HG02610 (cell line): ENCODE measurements around the gene OLIG3.

Source experiments
- ATAC-seq: cut with Tn5 transposase; IDR thresholded peaks from one replicate; pipeline ENCODE4 v1.9.1; 2021; ENCODE audit warnings: mild to moderate bottlenecking, moderate library complexity; ENCODE audit not compliant: unreplicated experiment

The OLIG3 gene

DNA sequence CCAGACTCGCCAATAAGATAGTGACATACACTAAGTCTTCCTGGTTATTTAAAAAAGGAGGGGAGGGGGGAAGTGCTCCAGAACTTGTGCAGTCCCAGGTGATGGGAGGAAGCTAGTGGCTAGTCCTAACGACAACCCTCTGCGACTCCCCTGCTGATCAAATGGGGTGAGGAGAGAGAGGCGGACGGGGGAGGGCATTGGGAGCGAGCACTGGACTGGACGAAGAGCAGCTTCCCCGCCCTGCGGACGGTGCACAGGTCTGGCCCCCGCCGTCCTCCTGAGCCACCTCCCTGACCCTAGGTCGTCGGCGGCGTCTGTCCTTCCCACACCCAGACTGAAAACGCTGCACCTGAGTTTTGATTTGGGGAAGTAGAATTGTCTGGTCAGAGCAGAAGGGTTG lies 2.2 kb upstream of the OLIG3 start:
- no peak for ATAC-seq

DNA sequence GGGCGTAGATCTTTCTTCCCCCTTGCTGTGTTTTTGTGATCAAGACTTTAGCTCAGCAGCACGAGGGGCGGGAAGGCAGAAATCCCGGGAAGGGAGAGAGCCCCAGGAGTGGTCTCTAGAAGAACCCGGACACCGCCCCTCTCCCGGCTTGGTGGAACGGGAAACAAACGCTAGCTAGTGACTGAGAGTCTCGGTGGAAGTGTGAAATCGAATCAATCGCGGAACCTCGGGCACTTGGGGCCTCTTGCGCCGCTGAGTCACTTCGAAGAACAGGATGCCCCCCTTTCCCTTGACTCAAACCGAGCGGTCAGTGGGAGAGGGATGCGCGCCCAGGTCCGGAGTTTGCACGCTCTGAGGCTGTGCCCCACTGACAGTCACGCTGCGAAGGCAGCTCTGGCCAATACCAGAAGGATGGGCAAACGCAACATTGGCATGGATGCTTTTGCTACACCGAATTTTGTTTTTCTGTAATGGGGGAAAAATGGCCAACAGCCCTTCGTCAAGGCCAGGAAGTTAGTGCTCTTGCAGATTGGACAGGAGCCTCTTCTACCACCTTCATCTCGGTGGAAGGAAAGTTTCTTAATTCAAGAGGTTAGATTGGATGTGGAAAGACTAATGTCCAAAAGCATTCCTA lies 1.6 kb upstream of the OLIG3 start:
- no peak for ATAC-seq

DNA sequence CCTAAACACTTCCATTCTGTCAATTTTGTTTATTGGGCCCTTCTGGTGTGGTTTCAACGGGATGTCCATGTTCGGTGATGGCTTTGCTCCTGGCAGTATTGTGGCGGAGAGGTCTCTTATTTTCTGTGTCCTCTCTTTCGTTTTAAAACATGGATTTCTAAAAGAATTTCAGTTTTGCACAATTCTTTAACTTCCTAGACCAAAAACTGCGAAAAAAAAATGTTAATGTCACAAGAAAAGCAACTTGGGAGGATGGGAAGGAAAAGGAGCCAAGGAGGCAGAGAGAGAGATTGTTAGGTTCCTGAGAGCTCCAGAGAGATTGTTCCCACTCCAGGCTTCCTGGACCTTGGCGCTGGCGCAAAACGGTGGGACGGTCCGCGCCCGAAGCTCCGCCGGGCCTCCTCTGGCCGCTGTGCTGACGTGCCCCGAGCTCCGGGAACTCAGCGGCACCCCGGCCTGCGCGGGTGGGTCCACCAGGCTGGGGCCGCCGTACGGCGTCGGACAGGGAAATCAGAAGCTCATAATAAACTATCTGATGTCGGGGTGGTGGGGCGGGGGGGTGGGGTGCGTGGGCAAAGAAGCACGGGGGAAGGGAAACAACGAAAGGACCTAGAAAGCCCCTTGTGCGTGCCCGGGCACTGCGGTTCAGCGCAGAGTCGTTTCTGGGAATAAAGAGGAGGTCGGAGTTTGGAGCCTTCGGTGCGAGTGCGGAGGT lies 951 bp upstream of the OLIG3 start:
- ATAC-seq = no peak

DNA sequence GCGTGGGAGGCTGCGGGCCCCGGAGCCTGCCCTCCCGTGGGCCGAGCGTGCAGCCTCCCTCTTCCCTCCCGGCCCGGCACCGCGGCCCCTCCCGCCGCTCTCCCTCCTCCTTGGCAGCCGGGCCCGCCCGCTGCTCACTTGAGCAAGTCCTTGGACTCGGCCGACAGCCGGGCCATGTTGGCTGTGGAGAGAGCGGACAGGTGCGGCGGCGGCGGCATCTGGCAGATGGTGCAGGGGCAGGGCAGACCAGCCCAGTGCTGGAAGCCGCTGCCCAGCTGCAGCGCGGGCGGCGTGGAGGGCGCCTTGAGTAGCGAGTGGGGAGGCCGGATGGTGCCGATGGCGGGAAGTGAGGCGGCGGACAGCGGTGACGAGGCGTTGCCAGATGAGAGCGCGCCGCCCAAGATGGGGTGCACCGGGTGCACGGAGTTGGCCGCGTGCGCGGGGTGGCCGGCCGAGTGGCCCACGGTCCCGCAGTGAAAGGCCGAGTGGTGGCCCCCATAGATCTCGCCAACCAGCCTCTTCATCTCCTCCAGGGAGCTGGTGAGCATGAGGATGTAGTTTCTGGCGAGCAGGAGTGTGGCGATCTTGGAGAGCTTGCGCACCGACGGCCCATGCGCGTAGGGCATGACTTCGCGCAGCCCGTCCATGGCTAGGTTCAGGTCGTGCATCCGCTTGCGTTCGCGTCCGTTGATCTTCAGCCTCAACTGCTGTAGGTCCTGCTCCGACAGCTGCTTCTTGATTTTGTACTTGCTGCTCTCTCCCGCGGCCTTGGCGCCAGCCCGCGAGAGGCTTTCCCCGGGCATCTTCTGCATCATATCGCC lies 766 bp downstream of the OLIG3 start:
- ATAC-seq = no peak

DNA sequence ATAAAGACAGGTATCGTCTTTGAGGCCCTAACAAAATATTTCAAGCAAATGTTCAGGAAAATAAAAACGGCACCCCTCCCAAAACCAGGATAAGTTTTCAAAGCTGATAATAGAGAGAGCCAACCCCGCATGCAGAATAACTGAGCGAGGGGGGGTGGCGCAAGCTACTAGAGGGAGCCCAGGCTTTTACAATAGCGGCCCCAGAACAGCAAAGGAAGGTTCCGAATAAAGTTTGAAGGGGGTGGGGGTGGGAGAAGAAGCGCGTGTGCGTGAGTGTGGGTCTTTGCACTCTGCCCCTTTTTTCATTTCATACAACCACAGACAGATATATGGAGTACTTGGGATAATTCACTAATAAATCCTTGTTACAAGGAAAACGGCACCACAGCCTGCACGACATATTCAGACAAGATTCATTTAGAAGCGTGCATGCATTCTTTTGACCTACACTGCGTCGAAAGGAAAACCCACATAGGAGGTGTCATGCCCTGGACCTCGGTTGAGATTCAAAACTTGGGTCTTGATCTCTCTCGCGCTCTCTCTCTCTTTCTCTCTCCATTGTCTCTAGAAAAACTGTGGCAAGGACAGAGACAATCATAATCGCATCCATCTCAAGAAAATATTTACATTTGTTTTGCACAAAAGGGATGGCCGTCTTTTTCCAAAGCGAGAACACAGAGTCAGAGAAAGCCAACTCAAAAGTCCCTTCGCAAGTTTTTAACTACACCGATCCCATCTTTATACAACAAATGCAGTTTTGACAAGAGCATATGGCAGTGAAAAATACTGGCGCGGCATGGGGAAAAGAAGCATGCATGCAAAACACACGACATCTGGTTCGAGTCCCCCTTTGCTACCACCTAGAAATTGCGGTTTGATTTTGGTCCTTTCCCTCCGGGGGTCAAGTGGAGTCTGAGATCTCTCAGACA lies 1.6 kb downstream of the OLIG3 start:
- no peak for ATAC-seq

DNA sequence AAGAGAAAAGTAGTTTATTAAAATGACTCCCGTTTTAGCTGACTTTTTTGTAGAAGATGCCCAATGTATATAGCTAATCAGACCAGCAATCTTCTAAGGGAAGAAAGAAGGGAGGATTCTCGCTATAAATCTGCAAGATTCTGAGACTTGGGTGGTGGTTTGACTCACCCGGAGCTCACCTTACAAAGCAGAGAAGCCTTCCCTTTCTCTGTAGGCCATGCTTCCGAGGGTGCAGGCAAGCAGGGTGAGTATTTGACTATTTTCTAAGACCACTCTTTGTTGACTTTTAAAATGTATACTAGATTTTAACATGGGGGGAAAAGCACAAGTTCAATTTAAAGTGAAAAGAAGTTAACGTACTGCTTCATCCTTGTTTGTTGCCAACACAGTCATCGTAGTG lies 2.7 kb downstream of the OLIG3 start:
- ATAC-seq = no peak

DNA sequence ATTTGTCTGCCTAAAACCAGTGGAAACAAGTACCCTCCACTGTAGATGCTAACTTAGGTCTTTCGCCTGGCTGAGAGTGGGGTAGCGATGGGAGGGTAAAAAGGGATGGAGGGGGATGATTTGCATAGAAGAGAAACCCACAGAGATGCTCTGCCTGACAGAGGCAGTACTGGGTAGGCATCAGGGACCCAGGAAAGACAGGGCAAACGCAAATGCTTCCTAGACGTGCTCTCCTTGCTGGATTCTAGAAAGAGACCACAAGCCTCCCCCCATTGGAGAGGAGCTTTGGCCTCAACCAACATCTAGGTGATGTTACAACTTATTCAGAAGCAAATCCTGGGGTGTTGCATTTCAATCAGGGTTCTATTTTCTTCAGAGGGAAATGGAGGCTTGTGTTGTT lies 3.2 kb downstream of the OLIG3 start:
- ATAC-seq = no peak

DNA sequence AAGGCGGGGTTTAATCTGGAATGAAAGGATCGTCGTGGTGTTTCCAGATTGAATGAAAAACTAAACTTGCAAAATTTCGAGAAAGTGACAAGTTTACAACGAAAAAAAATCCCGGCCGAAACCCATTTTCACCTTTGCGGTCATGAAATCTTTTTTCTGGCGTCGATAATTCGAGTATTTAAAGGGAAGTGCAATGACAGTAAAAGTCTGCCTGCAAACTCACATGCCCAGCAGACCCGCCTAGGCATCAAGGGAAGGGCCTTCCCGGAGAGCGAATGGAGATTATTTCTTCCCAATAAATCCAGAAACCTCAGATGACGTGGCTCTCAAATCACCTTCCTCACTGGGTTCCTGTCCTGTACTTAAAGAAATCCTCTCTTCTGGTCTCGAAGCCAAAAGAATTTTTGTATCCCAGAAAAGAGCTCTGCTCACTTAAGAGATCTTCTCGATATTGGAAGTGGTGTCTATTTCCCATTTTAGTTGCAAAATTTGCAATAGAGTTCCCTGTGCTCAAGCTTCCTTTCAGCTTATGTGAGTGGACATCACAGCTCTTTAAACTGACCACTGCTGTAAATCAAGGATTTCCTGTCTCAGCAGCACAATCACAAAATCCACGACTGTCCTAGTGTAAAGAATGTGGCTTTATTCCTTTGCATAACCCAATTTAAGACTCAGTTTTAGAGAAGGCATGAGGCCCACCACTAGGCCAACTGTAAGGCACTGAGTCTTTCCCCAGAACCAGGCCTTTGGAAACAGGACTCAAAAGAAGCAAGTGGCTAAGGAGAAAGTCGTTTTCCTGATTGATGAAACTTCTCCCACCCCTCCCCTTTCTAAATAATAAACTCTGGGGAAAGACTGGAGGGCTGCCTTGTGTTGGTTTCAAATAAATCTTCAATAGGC lies 3.9 kb downstream of the OLIG3 start:
- no peak for ATAC-seq

DNA sequence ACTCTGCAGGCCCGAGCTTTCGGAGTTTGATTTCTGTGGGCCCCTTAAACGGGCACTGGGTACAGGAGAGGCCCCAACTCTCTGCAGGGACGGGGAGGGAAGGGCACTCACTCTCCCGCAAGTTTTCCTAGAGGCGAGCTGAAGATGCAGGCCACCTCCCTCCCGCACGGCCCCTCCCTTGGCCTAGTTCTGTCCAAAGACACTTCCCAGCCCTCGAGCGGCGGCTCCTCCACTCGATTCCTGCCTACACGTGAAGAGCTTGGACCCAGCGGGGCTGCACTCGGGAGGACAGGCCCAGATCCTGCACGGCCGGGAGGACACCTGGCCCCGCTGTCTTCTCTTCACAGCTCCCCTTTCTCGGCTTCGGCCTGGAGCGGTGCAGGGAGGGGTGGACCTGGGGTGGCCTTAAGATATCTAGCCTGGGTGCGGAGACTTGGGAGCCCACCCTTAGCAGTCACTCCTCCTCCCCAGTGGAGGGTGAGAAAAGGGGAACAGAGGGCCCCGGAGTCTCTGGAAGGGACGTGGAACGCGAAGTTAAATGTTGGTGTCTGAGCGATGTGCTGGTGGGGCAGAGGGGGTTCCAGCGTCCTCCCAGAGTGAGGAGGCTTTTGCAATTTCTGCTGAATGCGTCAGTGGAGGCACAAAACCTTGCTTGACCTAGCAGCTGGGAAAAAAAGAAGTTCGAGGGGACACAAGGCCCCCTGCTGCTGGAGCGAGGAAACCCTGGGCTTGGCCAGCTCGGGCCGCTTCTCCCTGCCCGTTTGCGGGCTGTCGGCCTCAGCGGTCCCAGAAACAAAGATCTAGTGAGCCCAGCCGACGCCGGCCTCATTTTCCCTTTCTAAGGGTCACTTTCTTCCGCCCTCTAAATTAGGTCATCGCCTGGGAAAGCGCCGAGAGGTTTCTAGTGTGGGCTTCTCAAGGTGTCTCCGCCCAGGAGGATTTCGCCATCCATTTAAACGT lies 4.9 kb downstream of the OLIG3 start:
- ATAC-seq = no peak

DNA sequence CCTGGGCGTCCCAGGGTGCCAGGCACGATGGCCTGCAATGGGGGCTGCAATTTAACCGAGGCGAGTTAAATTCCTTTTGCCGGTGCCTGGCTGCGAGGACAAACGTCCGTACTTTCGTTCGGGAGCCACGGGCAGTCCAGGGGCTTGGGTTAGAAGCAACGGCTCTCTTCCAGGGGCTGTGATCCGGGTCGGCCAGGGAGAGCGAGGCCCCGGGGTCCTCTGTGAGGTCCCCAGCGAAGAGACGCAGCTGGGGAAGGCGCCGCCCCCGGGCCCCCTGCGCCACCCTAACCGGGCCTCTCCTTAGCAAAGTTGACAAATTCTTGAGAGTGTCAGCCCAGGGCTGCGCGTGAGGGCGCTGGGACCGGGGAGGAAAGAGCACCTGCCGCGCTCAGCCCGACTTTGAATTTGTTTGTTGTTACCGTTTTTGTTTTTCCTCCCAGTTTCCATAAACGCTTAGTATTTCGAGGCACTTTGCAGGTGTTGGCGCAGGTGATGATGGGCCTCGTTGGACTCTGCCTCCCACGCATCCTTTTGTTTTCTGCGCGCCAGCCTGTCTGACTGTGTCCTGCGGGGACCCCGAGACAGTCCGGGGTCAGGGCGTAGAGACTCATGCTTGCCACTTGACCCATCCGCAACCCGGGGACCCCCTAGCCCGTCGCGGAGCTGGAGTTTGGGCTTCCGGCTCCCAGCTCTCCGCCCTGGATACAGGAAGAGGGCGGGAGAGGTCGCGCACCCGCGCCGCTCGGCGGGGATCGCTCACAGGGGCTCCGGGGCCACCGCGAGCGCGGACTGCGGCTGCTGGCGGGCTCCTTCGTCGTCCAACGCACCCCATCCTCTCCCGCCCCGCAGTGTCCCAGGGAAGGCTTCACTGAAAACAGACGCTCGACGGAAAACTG lies 5.8 kb downstream of the OLIG3 start:
- ATAC-seq = no peak

DNA sequence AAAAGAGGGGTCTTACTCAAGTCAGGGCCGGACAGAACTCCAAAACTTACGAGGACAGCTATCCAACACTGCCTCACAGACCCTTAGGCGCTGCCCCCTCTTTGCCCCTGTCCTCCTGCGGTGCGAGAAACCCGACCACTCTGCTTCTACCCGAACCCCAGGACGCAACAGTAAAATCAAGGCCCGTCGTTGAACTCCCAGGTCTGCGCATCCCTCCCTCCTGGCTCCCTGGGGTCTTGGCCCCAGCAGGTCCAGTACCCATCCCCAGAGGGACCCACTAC lies 6.4 kb downstream of the OLIG3 start:
- no peak for ATAC-seq

DNA sequence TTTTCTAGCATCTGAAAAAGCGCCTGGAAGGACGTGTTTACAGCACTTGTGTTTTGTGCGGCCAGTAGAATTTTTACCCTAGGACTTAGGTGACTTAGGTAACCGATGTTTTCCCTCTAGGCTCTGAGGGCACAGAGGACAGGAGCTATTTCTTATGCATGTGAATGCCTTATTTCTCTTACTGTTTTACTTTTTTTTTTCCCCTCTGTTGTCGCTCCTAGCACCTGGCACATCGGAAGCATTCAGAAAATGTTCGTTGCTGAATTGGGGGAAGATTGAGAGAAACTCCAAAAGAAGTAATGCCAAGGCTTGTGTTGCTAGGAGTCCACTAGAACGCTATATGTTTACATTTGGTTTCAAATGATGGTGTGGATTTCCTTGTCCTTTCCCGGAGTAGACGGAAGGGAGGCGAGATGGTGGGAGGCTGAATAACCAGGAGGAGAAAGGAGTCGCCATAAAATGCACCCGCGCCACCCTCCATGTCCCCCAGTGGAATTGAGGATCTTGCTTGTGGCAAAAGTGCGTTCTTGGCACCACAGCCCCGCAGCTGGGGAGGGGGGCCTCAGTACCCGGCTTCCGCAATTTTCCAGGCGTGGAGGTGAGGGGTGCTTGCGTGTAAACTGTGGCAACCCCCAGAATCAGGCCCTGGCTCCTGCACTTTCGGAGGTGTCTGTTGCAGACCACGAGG lies 6.9 kb downstream of the OLIG3 start:
- ATAC-seq = no peak

DNA sequence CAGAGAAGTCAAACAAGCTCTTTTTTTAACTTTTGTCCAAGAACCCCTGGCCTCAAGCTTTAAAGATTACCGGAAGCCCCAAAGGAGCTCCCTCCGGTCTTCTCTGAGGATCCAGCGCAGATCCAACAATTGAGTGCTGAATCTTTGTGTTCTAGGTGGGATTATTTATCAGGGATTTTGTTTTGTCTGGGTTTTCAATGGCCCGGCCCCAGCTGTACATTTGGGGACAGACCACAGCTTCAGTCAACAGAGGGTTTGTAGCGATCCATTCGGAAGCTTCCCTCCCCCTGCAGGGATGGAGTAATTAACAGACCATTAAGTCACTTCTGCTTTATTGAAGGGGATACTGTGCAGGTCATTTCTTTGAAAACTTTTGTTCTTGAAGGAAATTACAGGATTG lies 7.8 kb downstream of the OLIG3 start:
- ATAC-seq = no peak

DNA sequence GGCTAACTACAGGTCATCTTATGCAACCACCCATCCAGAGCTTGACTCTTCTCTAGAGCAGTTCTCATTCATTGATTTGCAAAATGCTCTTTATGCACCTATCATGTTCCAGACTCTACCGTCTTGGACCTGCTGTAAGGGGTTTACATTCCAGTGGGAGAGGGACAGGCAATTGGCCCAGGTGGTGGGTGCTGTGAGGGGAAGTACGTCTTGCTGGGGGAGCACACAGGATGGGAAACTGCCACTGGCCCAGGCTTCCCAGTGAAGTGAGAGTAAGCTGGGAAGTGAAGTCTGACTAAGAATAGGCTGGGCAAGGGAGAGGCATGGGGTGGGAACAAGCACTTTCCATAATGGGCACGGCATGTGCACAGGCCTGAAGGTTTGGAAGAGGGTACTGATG lies 13.8 kb downstream of the OLIG3 start:
- no peak for ATAC-seq

DNA sequence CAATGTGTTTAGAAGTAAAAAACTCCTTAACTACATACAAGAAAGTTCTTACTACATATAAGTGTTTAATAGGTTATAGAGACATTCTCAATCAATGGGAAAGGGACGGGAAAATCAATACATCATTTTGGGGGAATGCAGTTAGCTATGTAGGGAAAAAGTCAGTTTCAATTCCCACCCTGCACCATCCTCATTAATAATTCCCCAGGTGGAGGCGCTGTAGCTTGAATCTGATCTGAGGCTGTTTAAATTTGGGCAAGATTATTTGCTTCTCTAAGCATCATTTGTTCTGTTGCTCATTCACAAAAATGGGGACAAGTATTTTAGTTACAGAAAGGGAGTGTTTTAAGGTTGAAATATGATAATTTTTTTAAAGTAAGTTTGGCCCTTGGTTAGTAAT lies 19.1 kb downstream of the OLIG3 start:
- ATAC-seq = no peak

DNA sequence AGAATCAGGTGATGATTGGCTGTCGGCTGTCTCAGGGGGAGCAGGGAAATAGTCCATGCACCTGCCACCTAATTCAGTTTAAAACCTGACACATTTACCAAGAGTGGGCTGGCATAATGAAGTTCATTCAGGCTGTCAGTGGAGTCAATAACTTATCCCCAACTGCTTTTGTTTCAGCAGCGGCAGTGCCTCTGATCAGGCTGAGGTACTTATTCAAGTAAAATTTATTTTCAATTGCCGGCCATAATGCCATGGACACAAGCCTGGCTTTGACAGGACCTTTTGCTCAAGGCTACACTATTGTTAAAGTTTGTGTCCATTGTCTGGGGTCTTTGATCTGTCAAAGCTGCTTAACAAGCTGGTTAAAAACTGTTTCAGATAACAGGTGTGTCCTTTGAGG lies 20.6 kb downstream of the OLIG3 start:
- ATAC-seq = no peak

DNA sequence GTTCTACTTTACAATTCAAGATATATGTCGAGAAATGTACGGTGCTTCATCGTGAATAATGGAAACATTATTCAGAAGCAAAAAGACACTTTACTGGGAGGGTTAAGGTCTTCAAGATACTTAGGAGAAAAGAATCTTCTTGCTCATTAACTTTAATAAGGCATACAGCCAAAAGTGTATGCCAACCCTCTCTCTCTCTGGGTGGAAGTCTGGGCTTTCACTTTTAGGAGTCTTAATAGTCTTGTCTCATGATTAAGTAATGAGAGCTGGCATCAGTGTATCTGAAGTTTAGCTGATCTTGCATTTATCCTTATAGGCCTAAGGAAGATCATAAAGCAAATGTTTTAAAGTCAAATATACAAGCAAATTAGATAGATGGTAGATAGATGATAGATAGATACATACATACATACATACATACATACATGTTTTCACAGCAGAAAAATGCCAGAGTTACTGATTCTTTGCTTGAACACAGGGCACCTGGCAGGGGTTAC lies 21.5 kb downstream of the OLIG3 start:
- ATAC-seq = no peak
